GM20000 (cell line): ENCODE data around the gene NDUFS8.
A peak's percentile ranks its signal among the peaks of the same experiment; 100 is the strongest.

Experiments used
- DNase-seq: peaks from one replicate; pipeline ENCODE4 v3.0.0; 2012; ENCODE audit warnings: low spot score
- TF ChIP-seq, protein P1 (sequence below): IDR thresholded peaks from 2 replicates; pipeline ENCODE4 v1.5.1; 2012; ENCODE audit warnings: mild to moderate bottlenecking, control low read depth; ENCODE audit errors: extremely low read depth, missing control alignments

Gene NDUFS8

DNA sequence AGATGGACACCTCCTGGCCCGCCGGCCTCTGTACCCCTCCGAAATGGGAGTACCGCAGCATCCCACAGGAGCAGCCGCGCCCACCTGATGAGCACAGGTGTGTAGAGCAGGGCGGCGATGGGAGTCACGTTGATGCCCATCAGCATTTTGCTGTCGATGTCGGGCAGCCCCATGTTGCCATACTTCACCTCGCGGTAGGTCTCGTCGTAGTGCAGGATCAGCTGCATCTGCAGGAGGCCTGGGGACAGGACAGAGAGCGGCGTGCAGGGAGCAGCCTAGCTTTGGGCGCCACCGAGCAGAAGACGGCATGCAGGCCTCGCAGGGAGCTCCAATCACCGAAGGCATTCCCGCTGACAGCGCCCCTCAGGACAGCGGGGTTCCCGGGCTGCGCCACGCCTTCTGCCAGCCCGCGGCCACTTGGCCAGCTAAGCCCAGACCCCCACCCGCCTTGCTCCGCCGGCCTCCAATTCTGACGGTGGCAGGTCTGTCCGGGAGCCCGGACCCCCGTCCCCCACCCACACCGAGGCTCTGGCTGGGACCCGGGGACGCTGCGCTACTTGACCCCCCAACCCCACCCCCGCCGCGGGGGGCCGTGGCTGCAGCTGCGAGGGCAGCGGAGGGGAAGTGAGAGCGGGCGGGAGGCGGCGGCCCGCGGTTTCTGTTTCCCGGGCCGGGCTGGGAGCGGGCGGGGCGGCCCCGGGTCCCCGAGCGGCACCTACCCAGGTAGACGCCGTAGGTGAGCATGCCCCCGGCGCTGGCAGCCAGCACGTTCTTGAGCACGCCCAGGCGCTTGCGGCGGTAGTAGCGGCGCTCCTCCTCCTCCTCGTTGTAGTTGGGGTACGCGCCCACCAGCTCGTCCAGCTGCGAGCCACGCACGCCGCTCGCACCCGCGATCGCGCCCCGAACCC is 27.3 kb upstream of the NDUFS8 start:
- TF ChIP-seq, protein P1, sequence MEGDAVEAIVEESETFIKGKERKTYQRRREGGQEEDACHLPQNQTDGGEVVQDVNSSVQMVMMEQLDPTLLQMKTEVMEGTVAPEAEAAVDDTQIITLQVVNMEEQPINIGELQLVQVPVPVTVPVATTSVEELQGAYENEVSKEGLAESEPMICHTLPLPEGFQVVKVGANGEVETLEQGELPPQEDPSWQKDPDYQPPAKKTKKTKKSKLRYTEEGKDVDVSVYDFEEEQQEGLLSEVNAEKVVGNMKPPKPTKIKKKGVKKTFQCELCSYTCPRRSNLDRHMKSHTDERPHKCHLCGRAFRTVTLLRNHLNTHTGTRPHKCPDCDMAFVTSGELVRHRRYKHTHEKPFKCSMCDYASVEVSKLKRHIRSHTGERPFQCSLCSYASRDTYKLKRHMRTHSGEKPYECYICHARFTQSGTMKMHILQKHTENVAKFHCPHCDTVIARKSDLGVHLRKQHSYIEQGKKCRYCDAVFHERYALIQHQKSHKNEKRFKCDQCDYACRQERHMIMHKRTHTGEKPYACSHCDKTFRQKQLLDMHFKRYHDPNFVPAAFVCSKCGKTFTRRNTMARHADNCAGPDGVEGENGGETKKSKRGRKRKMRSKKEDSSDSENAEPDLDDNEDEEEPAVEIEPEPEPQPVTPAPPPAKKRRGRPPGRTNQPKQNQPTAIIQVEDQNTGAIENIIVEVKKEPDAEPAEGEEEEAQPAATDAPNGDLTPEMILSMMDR: no peak
- DNase-seq: peak; percentile 83

GRCh38 chr11:68003846-68004550 is 26.5 kb upstream of the NDUFS8 start, which contains the start of gene UNC93B1:
Gene UNC93B1, minus strand, starts transcription at chr11:68004097. Its CDS starts 54 bp downstream, at chr11:68004043.
- TF ChIP-seq, protein P1: no peak
- DNase-seq: peak; percentile 97

GRCh38 chr11:68004551-68005335 is 25.7 kb upstream of the NDUFS8 start:
- TF ChIP-seq, protein P1: no peak
- no peak for DNase-seq

- DNase-seq: no peak
- TF ChIP-seq, protein P1: no peak
Measured at GRCh38 chr11:68006606-68007166, 23.8 kb upstream of the NDUFS8 start.

DNA sequence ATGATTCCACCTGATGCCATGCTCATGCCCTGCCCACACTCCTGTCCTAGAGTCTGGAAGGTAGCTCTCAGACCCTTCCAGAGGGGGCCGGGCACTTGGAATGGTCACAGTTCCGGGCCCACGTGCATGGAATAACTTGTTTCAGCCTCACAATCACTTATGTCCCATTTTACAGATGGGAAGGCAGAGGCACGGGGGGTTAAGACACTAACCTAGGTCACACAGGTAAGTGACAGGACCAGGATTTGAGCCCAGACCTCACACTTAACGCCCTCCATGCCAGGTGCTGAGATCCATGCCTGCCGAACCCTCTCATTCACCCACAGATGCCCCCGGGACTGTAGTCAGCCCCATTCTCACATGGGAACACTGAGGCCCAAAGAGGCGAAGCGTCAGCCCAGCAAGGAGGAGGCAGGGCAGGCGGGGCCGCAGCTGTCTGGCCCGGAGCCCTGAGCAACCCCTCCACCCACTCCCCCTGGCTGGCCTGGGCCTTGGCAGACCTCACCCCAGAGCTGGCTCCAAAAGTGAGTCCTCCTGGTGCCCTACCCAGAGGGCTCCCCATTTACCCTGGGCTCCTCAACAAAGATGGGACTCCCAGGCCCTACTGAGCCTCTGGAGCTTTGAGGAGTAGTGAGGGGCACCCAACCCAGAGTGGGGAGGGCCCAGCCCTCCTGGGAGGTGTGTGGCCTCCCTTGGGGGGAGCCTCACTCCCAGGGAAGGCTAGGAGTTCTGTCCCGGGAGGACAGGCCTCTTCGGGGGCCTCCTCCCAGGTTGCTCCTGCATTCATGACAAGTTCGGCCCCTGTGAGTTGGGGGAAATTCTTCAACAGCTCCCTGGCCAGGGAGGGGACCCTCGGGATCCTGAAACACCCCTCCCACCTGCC is 22.7 kb upstream of the NDUFS8 start:
- no peak for DNase-seq
- TF ChIP-seq, protein P1: no peak
